GM19468 (cell line): ENCODE measurements around the gene ARHGEF16.

Experiments
- ATAC-seq: cut with Tn5 transposase; IDR thresholded peaks from one replicate; pipeline ENCODE4 v1.9.1; 2021; ENCODE audit warnings: mild to moderate bottlenecking, moderate library complexity, moderate number of reproducible peaks; ENCODE audit not compliant: unreplicated experiment; ENCODE audit errors: extremely low read depth

The ARHGEF16 gene

DNA sequence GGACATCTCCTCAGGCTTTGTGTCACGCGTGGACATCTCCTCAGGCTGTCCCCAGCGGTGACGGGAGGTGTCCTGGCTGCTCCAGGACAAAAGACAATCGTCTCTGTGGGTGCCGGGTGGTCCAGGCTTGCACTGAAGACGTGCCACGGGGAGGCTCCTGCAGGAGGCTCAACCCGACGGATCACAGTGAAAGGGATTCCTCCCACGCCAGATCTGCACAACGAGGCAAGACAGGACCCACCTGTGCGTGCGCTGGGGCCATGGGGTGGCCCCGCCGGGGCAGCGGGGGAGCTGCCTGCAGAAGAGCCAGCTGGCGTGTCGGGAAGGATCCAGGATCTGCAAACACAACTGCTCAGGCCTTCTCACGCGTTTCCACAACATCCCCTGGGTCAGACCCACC, 18.8 kb upstream of the ARHGEF16 start:
- no peak for ATAC-seq

DNA sequence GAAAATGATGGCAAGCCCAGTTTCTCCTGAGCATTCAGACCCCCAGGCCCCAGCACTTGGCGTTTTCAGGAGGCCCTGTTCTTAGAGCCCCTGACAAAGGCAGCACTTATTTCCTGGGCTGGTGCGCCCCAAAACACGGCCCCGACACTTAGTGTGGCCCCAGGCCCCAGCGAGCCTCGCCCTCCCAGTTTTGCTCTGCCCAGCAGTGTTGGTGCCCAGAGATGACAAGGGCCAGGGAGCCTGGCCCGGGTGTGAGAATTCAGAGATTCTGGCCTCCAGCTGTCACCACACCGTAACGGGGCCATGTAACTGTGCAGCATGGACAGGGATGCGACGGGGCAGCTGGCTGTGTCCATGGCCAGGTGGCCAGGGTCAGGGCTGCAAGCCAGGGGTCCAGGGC, 18.0 kb upstream of the ARHGEF16 start:
- no peak for ATAC-seq

DNA sequence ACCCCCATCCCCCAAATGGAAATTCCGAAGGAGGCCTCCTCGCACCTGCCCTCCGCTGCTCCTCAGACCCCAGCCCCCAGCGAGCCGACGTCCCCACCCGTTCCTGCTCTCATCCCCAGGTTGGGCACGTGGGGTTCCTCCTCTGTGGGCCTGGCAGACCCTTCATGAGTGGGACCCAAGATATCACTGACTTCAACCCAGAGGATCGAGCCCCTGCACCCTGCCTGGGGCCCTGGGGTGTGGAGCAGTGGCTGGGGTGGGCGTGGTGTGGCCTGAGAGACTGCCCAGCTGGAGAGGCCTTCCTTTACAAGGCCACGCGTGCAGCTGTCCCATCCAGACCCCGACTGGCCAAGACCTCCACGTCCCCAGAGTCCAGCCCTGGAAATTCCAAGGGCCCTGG, 17.6 kb upstream of the ARHGEF16 start:
- no peak for ATAC-seq

DNA sequence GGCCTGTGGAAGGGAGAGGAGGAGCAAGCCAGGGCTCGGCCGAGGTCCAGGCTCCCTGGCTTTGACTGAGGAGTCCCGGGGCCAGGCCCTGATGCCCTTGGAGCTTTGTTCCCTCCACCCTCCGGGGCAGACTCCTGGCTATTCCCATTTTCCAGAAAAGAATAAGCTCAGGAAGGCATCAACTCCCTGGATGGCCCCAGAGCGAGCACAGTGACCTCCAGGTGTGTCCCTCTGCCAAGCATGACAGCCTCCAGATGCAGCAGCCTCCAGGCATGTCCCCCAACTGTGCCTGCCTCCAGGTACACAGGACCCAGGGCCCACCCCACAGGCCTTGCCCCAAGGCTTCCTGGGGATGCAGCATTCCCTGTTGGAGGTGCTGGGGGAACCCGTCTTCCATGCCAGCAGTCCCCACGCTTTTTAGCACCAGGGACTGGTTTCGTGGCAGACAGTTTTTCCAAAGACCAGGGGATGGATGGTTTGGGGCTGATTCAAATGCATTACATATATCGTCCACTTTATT, 15.7 kb upstream of the ARHGEF16 start:
- no peak for ATAC-seq

DNA sequence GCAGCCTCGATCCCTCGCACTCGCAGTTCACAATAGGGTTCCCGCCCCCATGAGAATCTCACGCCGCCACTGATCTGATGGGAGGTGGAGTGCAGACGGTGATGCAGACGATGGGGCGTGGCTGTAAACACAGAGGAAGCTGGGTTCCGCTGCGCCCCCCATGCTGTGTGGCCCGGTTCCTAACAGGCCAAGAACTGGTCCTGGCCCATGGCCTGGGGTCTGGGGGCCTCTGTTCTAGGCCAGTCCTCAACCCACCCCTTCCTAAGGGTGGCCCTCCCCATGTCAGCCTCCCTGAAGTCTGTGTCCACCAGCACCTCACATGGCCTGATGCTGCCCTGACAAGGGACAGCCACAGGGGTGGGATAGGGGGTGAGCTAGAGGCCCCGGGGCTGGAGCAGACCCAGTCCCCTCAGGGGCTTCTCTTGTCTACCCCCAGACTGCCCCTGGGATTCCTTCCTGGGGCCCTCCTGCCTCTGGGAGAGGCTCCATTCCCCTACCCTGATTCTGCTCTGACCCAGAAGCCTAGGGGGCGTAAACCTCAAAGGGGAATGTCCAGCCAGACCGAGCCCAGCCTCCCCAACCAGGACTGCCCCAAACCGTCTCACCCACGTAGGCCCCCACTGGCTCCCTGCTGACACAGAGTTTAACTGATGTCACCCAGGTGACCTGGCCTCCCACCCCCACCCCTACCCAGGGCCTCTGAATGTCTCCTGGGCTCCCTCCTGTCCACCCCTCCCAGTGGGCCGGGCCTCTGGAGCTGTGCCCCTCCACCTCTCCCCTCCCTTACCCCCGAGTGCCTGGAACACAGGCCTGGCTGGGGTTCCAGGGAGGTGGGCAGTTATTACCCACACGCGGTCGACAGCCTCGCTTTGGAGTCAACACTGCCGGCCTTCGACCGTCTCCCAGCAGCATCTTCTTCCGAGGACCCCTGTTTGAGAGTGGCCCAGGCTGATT, 14.8 kb upstream of the ARHGEF16 start:
- no peak for ATAC-seq

DNA sequence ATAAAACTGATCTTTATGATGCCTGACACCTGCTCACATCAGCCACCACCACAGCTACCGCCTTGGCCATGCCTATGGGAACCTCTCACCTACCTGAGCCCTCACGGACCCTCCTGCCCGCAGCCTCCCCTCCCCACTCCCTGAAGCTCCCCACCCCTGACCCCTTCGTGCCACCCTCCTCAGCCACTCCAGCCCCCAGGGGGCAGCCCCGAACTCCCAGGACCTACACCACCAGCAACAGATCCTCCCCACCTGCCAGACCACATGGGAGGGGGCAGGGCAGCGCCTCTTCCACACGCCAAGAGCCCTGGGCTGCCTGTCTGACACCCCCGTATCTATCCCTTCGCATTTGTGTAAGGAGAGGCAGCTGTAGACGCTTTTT, 14.2 kb upstream of the ARHGEF16 start:
- ATAC-seq, result no peak

- no peak for ATAC-seq
These were observed 13.6 kb upstream of the ARHGEF16 start for GRCh38 chr1:3440711-3441409.

DNA sequence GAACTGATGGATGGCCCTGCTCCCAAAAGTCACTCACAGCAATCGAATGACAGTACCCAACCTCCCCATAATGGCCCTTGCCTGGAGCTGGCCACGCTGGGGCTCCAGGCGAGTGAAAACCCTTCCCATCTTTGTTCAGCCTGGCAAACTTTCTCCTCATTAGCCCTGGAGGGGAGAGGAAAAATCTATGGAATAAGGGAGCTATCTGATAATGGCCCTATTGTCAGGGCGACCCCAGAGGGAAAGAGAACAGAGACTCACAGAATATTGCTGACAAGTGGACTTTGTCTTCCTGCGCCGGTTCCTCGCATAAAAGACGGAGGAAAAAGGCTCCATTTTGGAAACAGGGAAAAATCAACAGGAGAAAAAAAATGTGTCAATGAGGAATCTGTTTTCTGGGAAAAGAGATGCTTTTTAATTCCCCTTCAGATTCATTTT, 13.0 kb upstream of the ARHGEF16 start:
- ATAC-seq, result no peak

DNA sequence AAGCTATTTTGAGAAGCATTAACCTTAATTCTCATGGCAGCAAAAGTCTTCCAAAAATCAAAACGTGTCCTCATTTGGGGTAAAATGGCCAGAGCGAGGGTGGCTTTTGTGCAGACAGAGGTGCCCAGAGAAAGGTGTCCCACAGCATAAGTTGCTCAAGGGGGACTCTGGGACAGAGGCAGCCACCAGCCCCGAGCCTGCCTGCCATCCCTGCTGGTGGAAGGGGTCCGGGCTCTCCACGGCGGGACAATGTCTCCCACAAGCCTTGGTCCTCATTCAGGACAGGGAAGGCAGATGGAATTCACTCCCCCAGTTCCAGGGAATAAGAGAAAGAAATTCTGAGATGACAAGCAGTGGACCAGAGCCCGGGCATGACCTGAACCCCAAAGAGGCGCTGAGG, 12.6 kb upstream of the ARHGEF16 start:
- ATAC-seq, result no peak

DNA sequence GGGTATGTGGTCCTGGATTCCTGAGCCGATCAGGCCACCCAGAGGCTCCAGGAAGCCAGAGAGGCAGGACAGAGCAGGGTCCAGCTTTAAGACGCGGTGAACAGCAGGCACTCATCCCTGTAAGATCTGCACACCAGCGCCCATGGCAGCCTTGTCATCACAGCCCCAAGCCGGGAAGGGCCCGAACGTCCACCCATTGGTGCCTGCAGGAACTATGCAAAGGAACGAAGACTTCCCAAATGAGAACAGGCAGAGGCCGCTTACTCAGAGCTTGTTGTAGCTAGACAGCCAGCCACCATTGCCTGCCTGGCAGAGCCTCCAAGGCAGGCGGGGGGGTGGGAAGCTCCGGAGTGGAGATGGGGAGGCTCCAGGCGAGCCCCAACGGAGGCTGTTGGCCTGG, 12.1 kb upstream of the ARHGEF16 start:
- no peak for ATAC-seq

- ATAC-seq, result no peak
These were observed 11.6 kb upstream of the ARHGEF16 start for GRCh38 chr1:3442901-3443300.

DNA sequence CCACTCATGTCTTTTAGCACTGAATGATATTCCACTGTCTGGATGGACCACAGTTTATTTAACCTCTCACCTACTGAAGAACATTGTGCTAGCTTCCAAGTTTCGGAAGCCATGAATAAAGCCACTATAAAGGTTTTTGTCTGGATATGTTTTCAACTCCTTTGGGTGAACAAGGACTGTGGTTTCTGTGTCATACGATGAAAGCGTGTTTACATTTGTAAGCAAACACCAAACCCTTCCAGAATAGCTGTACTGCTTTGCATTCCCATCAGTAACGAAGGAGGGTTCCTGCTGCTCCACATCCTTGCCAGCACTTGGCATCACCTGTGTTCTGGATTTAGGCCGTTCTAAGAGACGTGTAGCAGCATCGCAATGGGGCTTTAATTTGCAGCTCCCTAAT, 10.7 kb upstream of the ARHGEF16 start:
- ATAC-seq, result no peak

GRCh38 chr1:3444298-3444697, 10.2 kb upstream of the ARHGEF16 start:
- ATAC-seq, result no peak

- ATAC-seq, result no peak
These were observed 9.7 kb upstream of the ARHGEF16 start for GRCh38 chr1:3444736-3445135.

DNA sequence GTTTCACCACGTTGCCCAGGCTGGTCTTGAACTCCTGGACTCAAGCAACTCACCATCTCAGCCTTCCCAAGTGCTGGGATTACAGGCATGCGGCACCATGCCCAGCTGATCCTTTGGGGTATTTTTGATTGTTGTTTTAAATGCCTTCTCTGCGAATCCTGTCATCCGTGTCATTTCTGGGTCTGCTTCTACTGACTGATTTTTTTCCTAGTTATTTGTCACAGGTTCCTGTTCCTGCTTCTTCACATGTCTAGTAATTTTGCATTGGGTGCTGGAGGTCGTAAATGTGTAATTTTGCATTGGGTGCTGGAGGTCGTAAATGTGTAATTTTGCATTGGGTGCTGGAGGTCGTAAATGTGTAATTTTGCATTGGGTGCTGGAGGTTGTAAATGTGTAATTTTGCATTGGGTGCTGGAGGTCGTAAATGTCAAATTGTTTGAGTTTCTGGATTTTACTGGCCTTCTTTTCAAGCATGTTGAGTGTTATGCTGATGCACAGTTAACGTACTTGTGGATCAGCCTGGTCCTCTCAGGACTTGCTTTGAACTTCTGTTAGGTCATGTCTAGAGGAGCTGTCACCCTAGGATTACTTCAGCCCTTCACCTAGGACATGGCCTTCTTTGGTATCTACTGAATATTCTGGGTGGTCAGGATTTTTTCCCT, 4.1 kb upstream of the ARHGEF16 start:
- no peak for ATAC-seq

DNA sequence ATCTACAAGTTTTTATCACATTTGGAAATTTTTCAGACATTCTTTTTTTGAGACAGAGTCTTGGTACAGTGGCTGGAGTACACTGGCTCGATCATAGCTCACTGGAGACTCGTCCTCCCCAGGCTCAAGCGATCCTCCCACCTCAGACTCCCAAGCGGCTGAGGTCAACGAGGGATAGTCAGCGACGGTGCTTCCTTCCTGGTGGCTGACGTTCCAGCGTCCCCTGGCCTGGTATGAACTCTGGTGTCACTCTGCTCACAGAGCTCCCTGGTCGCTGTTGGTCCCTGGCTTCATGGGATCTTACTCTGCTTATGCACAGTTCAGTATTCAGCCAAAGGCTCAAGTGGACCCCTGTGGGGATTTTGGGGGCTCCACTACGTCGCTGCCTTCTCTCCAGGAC, 3.5 kb upstream of the ARHGEF16 start:
- no peak for ATAC-seq

GRCh38 chr1:3451994-3452865, 2.2 kb upstream of the ARHGEF16 start:
- no peak for ATAC-seq

GRCh38 chr1:3452866-3453175, 1.6 kb upstream of the ARHGEF16 start:
- ATAC-seq, result no peak

GRCh38 chr1:3453203-3453761, 1.2 kb upstream of the ARHGEF16 start:
- no peak for ATAC-seq
